GM06990 (cell line): ENCODE measurements around the gene ELMO1.

Source experiments
- DNase-seq: peaks from one replicate; pipeline ENCODE4 v3.0.0-alpha.2; 2011; ENCODE audit not compliant: insufficient read length; ENCODE audit errors: extremely low read depth
- H3K27me3 ChIP-seq: replicated peaks from 2 replicates; pipeline ENCODE4 v1.6.0; 2011; ENCODE audit warnings: low read length; ENCODE audit not compliant: control insufficient read depth, insufficient read depth
- H3K36me3 ChIP-seq: 2 replicates; pipeline ENCODE4 v1.5.1; 2011; ENCODE audit warnings: low read length; ENCODE audit not compliant: control insufficient read depth, insufficient read depth
- H3K4me3 ChIP-seq: replicated peaks from 2 replicates; pipeline ENCODE4 v1.5.1; 2011; ENCODE audit warnings: low read depth, mild to moderate bottlenecking, control low read depth, low read length
- CTCF ChIP-seq: IDR thresholded peaks from 2 replicates; pipeline ENCODE4 v1.5.1; 2011; ENCODE audit warnings: low read length, control low read depth, mild to moderate bottlenecking, inconsistent platforms; ENCODE audit not compliant: insufficient read depth, poor library complexity, severe bottlenecking

ELMO1 gene

GRCh38 chr7:36969376-36969775, 479.3 kb downstream of the ELMO1 start:
- H3K36me3 ChIP-seq, result no peaks in the 10 kb centered on the region
- H3K27me3 ChIP-seq, result no peaks in the 10 kb centered on the region
- H3K4me3 ChIP-seq, result no peak overlapping the region
- no peak for TF ChIP-seq CTCF
- no peak for DNase-seq

- TF ChIP-seq CTCF, result peak; percentile 75
- H3K4me3 ChIP-seq, result no peak overlapping the region
- DNase-seq, result no peak
Observed at GRCh38 chr7:36967387-36967786, 481.3 kb downstream of the ELMO1 start.

GRCh38 chr7:36966636-36967035, 482.0 kb downstream of the ELMO1 start:
- no peaks in the 10 kb centered on the region for H3K36me3 ChIP-seq
- H3K27me3 ChIP-seq, result no peaks in the 10 kb centered on the region
- H3K4me3 ChIP-seq, result no peak overlapping the region
- no peak for DNase-seq
- TF ChIP-seq CTCF, result no peak

More at GRCh38 chr7:36967387-36967786, 481.3 kb downstream of the ELMO1 start:
- Histone ChIP-seq H3K36me3 (no peaks in the 10 kb centered on the region), H3K27me3 (no peaks in the 10 kb centered on the region)

GRCh38 chr7:36966039-36966438, 482.6 kb downstream of the ELMO1 start:
- Histone ChIP-seq H3K36me3 (no peaks in the 10 kb centered on the region), H3K4me3 (no peak overlapping the region), H3K27me3 (no peaks in the 10 kb centered on the region)
- TF ChIP-seq CTCF, result no peak
- no peak for DNase-seq

GRCh38 chr7:36965625-36966024, 483.0 kb downstream of the ELMO1 start:
- Histone ChIP-seq H3K36me3 (no peaks in the 10 kb centered on the region), H3K27me3 (no peaks in the 10 kb centered on the region), H3K4me3 (no peak overlapping the region)
- TF ChIP-seq CTCF, result no peak
- DNase-seq, result no peak

GRCh38 chr7:36964297-36964696, 484.4 kb downstream of the ELMO1 start:
- no peak for TF ChIP-seq CTCF
- Histone ChIP-seq H3K4me3 (no peak overlapping the region), H3K27me3 (no peaks in the 10 kb centered on the region), H3K36me3 (no peaks in the 10 kb centered on the region)
- no peak for DNase-seq
